Loucy (cell line): Measurements from ENCODE around the gene ARHGAP27.

ENCODE experiments used
- H2AFZ ChIP-seq: fragments of 200-600 bp; sonication (generic); 2 replicates; pipeline ENCODE4 v1.6.0; 2016; ENCODE audit warnings: antibody characterized with exemption, mild to moderate bottlenecking, low read length, moderate library complexity
- H3F3A ChIP-seq: fragments of 200-600 bp; 2 replicates; pipeline ENCODE4 v1.6.0; 2016; ENCODE audit warnings: antibody characterized with exemption, low read depth, mild to moderate bottlenecking
- H3K27me3 ChIP-seq: fragments of 200-600 bp; sonication (generic); 2 replicates; pipeline ENCODE4 v1.6.1; 2014; ENCODE audit warnings: low read length, mild to moderate bottlenecking; ENCODE audit not compliant: insufficient read depth, poor library complexity, severe bottlenecking
- H3K36me3 ChIP-seq: fragments of 200-600 bp; sonication (generic); 2 replicates; pipeline ENCODE4 v1.6.1; 2016; ENCODE audit warnings: low read length; ENCODE audit not compliant: insufficient read depth
- H3K4me1 ChIP-seq: fragments of 200-600 bp; sonication (generic); 2 replicates; pipeline ENCODE4 v1.5.1; 2014; ENCODE audit warnings: low read length, mild to moderate bottlenecking; ENCODE audit not compliant: insufficient read depth, poor library complexity, severe bottlenecking
- H3K4me2 ChIP-seq: fragments of 200-600 bp; sonication (generic); 2 replicates; pipeline ENCODE4 v1.6.0; 2014; ENCODE audit warnings: antibody characterized with exemption, low read length, low read depth, mild to moderate bottlenecking; ENCODE audit not compliant: poor library complexity, severe bottlenecking
- H3K4me3 ChIP-seq: fragments of 200-600 bp; sonication (generic); 2 replicates; pipeline ENCODE4 v1.5.1; 2014; ENCODE audit warnings: low read length, mild to moderate bottlenecking, mixed read lengths; ENCODE audit not compliant: poor library complexity, severe bottlenecking
- H3K79me2 ChIP-seq: fragments of 200-600 bp; sonication (generic); 2 replicates; pipeline ENCODE4 v1.6.1; 2014; ENCODE audit warnings: low read length; ENCODE audit not compliant: insufficient read depth
- H3K9ac ChIP-seq: fragments of 200-600 bp; sonication (generic); 2 replicates; pipeline ENCODE4 v1.6.0; 2014; ENCODE audit warnings: mild to moderate bottlenecking, low read depth, low read length, moderate library complexity; ENCODE audit not compliant: poor library complexity, severe bottlenecking
- H3K9me2 ChIP-seq: fragments of 200-600 bp; sonication (generic); replicated peaks from 2 replicates; pipeline ENCODE4 v1.6.1; 2016; ENCODE audit warnings: low read depth, low read length, mixed read lengths
- H3K9me3 ChIP-seq: fragments of 200-600 bp; sonication (generic); 2 replicates; pipeline ENCODE4 v1.6.1; 2014; ENCODE audit warnings: mild to moderate bottlenecking, antibody characterized with exemption, low read length, low read depth; ENCODE audit not compliant: insufficient read depth
- H4K20me1 ChIP-seq: fragments of 200-600 bp; sonication (generic); 2 replicates; pipeline ENCODE4 v1.6.0; 2014; ENCODE audit warnings: antibody characterized with exemption, low read length, mild to moderate bottlenecking; ENCODE audit not compliant: insufficient read depth, poor library complexity, severe bottlenecking
- CTCF ChIP-seq: fragments of 200-600 bp; sonication (generic); conservative IDR thresholded peaks from 2 replicates; pipeline ENCODE4 v1.5.1; 2014; ENCODE audit warnings: mild to moderate bottlenecking, antibody characterized with exemption, low read length
- EZH2phosphoT487 ChIP-seq: fragments of 200-600 bp; IDR thresholded peaks from 2 replicates; pipeline ENCODE4 v1.6.1; 2018; ENCODE audit warnings: antibody characterized with exemption, mild to moderate bottlenecking, moderate library complexity, borderline replicate concordance

ARHGAP27 gene

GRCh38 chr17:45369421-45369820 lies 63.2 kb downstream of the ARHGAP27 start:
- Histone ChIP-seq H3K79me2 (no peaks in the 10 kb centered on the region), H3K9me2 (no peaks in the 10 kb centered on the region), H2AFZ (no peak overlapping the region), H3F3A (no peaks in the 10 kb centered on the region), H3K4me2 (no peak overlapping the region), H3K9me3 (no peaks in the 10 kb centered on the region), H3K4me1 (no peaks in the 10 kb centered on the region), H3K4me3 (no peak overlapping the region), H3K36me3 (no peaks in the 10 kb centered on the region), H3K9ac (no peak overlapping the region), H3K27me3 (no peaks in the 10 kb centered on the region), H4K20me1 (no peaks in the 10 kb centered on the region)
- no peak for TF ChIP-seq EZH2phosphoT487
- no peak for TF ChIP-seq CTCF

GRCh38 chr17:45368651-45369050 lies 64.0 kb downstream of the ARHGAP27 start:
- no peaks in the 10 kb centered on the region for H3K27me3 ChIP-seq
- no peaks in the 10 kb centered on the region for H3K9me3 ChIP-seq
- no peaks in the 10 kb centered on the region for H3K79me2 ChIP-seq
- H3K36me3 ChIP-seq, result no peaks in the 10 kb centered on the region
- TF ChIP-seq CTCF, result no peak
- no peak for TF ChIP-seq EZH2phosphoT487
- no peak overlapping the region for H3K4me2 ChIP-seq
- no peaks in the 10 kb centered on the region for H3K4me1 ChIP-seq
- no peaks in the 10 kb centered on the region for H4K20me1 ChIP-seq
- H3K4me3 ChIP-seq, result no peak overlapping the region
- H3K9ac ChIP-seq, result no peak overlapping the region
- no peaks in the 10 kb centered on the region for H3K9me2 ChIP-seq
- H3F3A ChIP-seq, result no peaks in the 10 kb centered on the region
- H2AFZ ChIP-seq, result no peak overlapping the region

- no peak overlapping the region for H3K9ac ChIP-seq
- no peaks in the 10 kb centered on the region for H3K36me3 ChIP-seq
- H3K4me2 ChIP-seq, result no peak overlapping the region
- H3K27me3 ChIP-seq, result no peaks in the 10 kb centered on the region
- no peak overlapping the region for H2AFZ ChIP-seq
- H4K20me1 ChIP-seq, result no peaks in the 10 kb centered on the region
- no peaks in the 10 kb centered on the region for H3K9me3 ChIP-seq
- H3F3A ChIP-seq, result no peaks in the 10 kb centered on the region
- H3K4me1 ChIP-seq, result no peaks in the 10 kb centered on the region
- H3K79me2 ChIP-seq, result no peaks in the 10 kb centered on the region
- H3K4me3 ChIP-seq, result no peak overlapping the region
- TF ChIP-seq EZH2phosphoT487 (no peak), CTCF (no peak)
- H3K9me2 ChIP-seq, result no peaks in the 10 kb centered on the region
These were observed 65.5 kb downstream of the ARHGAP27 start for GRCh38 chr17:45367216-45367615.
